Measurements from ENCODE around the gene CLCN6.

Gene CLCN6

GRCh38 chr1:11874624-11875023 is 68.6 kb downstream of the CLCN6 start:
- in situ Hi-C loops (cut with MboI; ENCODE audit: low sequenced_read_pairs), result no loop called here

DNA sequence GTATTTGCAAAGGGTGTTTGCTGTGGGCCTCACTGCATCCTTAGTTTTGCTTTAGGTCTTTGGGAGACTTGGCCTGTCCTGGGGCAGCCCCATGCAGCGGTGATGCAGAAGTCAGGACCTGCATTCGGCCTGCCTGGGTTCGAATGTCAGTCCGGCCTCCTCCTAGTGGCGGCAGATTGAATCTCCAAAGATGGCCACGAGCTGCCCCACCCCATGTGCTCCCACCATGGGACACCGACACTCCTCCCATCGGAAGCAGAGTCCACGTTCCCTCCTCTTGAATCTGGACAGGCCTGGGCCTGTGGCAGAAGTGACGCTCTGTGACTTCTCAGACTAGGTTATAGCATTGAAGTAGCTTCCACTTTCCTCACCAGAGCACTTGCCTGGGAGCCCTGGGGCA is 69.1 kb downstream of the CLCN6 start:
- in situ Hi-C loops (cut with MboI; ENCODE audit: low sequenced_read_pairs), result no loop called here

DNA sequence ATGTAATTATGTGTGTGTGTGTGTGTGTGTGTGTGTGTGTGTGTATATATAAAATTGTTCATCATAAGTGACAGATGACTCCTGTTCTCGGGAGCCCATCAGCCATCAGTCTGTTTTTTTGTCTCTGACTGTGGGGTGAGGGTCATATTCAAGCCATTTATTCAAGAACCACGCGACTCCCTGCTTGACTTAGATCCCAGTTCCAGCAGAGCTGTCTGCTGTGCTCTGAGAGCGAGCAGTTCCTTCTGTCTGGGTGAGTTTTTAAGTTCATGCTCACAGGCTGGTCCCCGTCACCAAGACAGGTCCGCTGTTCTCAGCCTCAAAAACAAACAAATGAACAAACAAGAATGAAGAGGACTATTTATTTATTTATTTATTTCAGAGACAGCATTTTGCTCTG is 71.1 kb downstream of the CLCN6 start:
- in situ Hi-C loops (cut with MboI; ENCODE audit: low sequenced_read_pairs), result no loop called here

GRCh38 chr1:11878081-11878890 is 72.3 kb downstream of the CLCN6 start:
- in situ Hi-C loops (cut with MboI; ENCODE audit: low sequenced_read_pairs), result no loop called here

DNA sequence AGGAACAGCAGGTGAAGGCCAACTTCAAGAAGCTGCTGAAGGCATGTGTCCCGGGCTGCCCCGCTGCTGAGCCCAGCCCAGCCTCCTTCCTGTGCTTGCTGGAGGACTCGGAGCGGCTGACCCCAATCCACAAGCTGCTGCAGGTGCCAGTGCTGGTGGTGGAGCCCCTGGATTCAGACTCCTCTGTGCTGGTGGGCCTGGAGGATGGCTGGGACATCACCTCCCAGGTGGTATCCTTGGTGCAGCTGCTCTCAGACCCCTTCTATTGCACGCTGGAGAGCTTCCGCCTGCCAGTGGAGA is 72.8 kb downstream of the CLCN6 start:
- in situ Hi-C loops (cut with MboI; ENCODE audit: low sequenced_read_pairs), result no loop called here

DNA sequence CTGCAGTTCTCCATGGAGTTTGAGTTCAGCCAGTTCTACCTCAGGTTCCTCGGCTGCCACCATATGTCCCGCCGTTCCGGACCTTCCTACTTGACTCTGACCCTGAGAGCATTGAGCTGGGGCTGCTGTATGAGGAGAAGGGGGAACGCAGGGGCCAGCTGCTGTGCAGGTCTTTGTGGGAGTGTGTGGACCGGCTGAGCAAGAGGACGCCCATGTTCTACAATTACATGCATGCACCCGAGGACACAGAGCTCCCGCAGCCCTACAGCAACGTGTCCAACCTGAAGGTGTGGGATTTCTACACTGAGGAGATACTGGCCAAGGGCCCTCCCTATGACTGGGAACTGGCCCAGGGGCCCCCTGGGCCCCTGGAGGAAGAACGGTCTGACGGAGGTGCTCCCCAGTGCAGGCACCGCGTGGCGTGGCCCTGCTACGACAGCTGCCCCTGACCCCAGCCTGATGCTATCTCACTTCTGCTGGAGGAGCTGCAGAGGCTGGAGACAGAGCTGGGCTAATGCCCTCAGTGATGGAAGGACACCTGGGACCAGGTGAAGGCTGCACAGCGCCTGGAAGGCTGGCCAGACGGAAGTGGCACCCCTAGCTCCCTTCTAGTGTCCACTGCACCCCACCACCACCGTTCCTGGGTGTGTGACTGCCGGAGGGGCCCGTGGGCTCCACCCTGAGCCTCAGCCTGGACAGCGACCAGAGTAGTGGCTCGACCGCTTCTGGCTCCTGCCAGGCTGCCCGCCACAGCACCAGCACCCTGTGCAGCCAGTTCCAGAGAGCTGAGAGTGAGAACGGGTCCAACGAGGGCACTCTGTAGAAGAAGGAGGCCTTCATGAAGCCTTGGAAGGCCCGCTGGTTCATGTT is 73.6 kb downstream of the CLCN6 start:
- in situ Hi-C loops (cut with MboI; ENCODE audit: low sequenced_read_pairs), result no loop called here

GRCh38 chr1:11880181-11880575 is 74.2 kb downstream of the CLCN6 start:
- in situ Hi-C loops (cut with MboI; ENCODE audit: low sequenced_read_pairs), result no loop called here

DNA sequence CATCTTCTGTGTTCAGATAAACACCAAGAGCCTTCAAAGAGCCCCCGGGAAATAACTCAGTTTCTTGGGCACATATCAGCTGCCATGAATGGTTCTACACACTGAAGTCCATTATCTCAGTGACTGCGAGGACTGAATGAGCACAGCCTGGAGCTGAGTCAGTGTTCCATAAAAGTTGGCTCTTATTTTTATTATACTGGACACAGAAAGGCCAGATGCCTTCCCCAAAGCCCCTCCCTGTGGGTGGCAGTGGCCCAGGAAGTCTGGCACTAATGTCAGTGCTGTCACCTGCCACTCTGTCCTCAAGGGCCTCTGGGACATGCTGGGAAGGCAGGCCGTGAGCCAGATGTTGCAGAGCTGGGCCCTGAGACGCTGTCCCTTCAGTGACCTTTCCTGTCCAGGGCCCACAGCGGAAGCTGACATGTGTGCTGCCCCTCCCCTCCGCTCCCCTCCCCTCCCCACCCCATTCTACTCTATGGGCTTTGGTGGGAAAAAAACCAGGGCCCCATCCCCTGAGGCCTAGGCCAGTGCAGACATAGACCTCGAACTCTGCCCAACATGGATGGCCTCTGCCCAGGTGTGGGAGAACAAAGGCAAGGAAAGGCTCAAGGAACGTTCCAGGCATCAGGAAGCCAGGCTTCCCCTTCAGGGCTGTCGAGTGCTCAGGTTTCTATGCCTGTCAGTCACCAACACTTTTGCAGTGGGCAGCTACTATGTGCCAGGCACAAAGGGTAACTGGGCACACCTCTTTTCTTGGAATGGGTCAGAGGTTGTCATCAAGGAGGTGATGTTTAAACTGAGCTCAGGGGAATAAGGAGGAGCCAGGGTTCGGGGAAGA is 75.1 kb downstream of the CLCN6 start:
- in situ Hi-C loops (cut with MboI; ENCODE audit: low sequenced_read_pairs), result no loop called here

DNA sequence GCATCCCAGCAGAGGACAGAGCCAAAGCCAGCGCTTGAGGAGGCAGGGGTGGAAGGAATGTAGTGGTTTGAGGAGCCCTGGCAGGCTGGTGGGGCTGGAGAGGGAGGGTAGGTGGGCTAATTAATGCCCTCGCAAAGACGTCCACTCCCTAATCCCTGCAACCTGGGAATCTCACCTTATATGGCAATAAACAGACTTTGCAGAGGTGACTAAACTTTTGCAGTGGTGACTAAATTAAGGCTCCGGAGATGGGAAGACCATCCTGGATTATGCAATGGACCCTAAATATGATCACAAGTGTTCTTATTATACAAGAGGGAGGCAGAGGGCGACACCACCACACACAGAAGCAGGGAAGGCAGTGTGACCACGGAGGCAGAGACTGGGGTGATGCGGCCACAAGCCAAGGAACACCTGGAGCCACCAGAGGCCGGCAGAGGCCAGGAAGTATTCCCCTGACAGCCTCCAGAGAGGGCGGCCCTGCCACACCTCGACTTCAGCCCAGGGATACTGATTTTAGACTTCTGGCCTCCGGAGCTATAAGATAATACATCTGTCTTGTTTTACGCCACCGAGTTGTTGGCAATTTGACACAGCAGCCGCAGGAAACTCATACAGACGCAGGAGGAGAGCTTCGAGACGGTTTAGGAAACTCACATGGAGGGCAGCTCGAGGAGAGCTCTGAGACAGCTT is 75.9 kb downstream of the CLCN6 start:
- in situ Hi-C loops (cut with MboI; ENCODE audit: low sequenced_read_pairs), result no loop called here

GRCh38 chr1:11882814-11883538 is 77.0 kb downstream of the CLCN6 start:
- in situ Hi-C loops (cut with MboI; ENCODE audit: low sequenced_read_pairs), result no loop called here

GRCh38 chr1:11885916-11886315 is 79.9 kb downstream of the CLCN6 start:
- in situ Hi-C loops (cut with MboI; ENCODE audit: low sequenced_read_pairs), result no loop called here

GRCh38 chr1:11886986-11887665 is 81.1 kb downstream of the CLCN6 start:
- in situ Hi-C loops (cut with MboI; ENCODE audit: low sequenced_read_pairs), result no loop called here

DNA sequence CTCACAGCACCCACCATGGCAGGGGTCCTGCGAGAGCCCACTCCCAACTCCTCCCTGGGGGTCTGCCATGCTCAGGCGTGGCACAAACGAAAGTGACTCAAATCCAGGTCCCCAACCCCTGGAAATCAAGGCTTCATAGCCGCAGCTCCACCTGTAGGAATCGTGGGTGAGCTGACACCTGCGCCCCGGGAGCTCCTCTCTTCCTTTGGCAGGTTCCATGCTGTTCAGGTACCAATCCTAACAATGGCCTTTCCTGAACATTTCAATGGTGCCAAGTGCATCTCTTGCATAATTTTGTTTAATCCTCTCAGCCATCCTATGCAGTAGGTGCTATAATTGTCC is 81.6 kb downstream of the CLCN6 start:
- in situ Hi-C loops (cut with MboI; ENCODE audit: low sequenced_read_pairs), result no loop called here

DNA sequence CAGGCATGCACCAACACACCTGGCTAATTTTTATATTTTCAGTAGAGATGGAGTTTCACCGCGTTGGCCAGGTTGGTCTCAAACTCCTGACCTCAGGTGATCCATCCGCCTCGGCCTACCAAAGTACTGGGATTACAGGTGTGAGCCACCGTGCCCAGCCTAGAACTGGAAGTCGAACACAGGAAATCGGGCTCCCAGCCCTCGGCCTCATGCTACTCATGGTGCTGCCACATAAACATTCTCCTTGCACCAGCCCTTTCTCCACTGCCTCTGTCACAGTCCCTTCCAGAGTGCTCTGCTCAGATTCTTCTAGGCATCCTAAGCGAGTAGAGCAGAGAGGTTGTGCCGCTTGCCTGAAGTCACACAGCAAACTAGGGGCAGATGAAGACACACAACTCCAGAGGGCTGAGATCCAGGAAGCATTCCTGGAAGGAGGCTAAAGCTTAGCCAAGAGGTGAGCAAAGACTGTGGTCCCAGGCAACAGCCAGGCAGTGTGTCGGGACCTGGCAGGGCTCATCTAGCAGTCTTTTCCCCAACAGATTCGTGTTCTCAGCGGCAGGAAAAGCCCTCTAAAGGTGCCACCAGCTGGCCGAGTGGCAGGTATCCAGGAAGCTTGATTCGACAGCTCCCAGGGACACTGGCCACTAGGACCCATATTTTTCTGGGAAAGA is 82.3 kb downstream of the CLCN6 start:
- in situ Hi-C loops (cut with MboI; ENCODE audit: low sequenced_read_pairs), result no loop called here

DNA sequence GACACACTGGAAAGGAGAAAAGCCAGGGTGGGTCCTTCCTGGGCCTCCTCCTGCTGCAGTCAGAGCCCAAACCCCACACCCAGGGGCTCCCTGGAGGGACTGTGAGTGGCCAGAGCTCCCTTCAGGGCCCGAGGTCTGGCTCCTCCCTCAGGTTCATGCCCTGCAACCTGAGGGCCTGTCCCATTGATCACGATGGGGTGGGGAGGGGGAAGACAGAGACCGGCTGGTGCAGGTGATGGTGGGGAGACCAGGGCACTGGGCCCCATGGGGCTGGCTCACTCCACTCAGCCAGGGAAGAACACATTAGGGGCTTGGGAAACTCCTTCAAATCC is 82.9 kb downstream of the CLCN6 start:
- in situ Hi-C loops (cut with MboI; ENCODE audit: low sequenced_read_pairs), result no loop called here

- in situ Hi-C loops (cut with MboI; ENCODE audit: low sequenced_read_pairs), result no loop called here
Observed at GRCh38 chr1:11891433-11892186, 85.6 kb downstream of the CLCN6 start.
